ENCODE measurements around the gene SLC37A2. TPM values are rescaled to one million over a fixed set of nuclear protein-coding genes. Genes with fewer than 3 reads are reported as not detected.
"Not testable (repeated sequence)": the region's sequence is repeated elsewhere in the genome, so short reads cannot be mapped to it uniquely, and the experiment has no call there.

SLC37A2 gene
- total and polyA plus RNA-seq, 9 donors, result 2.4 to 8.4 (median 3.3) TPM

- no peaks in the 10 kb centered on the region for H3K9me3 ChIP-seq (replicated peaks; ENCODE audit: control insufficient read depth, low read depth, low read length)
- no peaks in the 10 kb centered on the region for H3K27me3 ChIP-seq (ENCODE audit: control insufficient read depth, insufficient read depth, low read length)
- WGBS (ENCODE audit: insufficient coverage), result 52% methylated on average over 6 of the region's 10 CpGs
- H3K36me3 ChIP-seq (ENCODE audit: control insufficient read depth, insufficient read depth, low read length), result no peaks in the 10 kb centered on the region
- H3K4me3 ChIP-seq (ENCODE audit: low read length), result no peak overlapping the region
- H3K4me1 ChIP-seq (ENCODE audit: control insufficient read depth, insufficient read depth, low read length), result no peaks in the 10 kb centered on the region
- no peak overlapping the region for H3K27ac ChIP-seq (ENCODE audit: low read length)
- no peak for DNase-seq
Observed at GRCh38 chr11:125082611-125083311, 19.7 kb downstream of the SLC37A2 start.

- Histone ChIP-seq H3K27ac (ENCODE audit: low read length) (no peak overlapping the region), H3K9me3 (replicated peaks; ENCODE audit: control insufficient read depth, low read depth, low read length) (no peaks in the 10 kb centered on the region)
Observed at GRCh38 chr11:125083312-125084056, 20.4 kb downstream of the SLC37A2 start.

GRCh38 chr11:125084057-125084416, 20.9 kb downstream of the SLC37A2 start:
- Histone ChIP-seq H3K36me3 (ENCODE audit: control insufficient read depth, insufficient read depth, low read length) (no peaks in the 10 kb centered on the region), H3K4me1 (ENCODE audit: control insufficient read depth, insufficient read depth, low read length) (no peaks in the 10 kb centered on the region), H3K27ac (ENCODE audit: low read length) (no peak overlapping the region), H3K9me3 (replicated peaks; ENCODE audit: control insufficient read depth, low read depth, low read length) (no peaks in the 10 kb centered on the region), H3K4me3 (ENCODE audit: low read length) (no peak overlapping the region), H3K27me3 (ENCODE audit: control insufficient read depth, insufficient read depth, low read length) (no peaks in the 10 kb centered on the region)
- 88% methylated on average over 11 of the region's 11 CpGs for WGBS (ENCODE audit: insufficient coverage)
- no peak for DNase-seq

More at GRCh38 chr11:125083312-125084056, 20.4 kb downstream of the SLC37A2 start:
- Histone ChIP-seq H3K27me3 (ENCODE audit: control insufficient read depth, insufficient read depth, low read length) (no peaks in the 10 kb centered on the region), H3K36me3 (ENCODE audit: control insufficient read depth, insufficient read depth, low read length) (no peaks in the 10 kb centered on the region), H3K4me3 (ENCODE audit: low read length) (no peak overlapping the region), H3K4me1 (ENCODE audit: control insufficient read depth, insufficient read depth, low read length) (no peaks in the 10 kb centered on the region)
- WGBS (ENCODE audit: insufficient coverage), result 49% methylated on average over 9 of the region's 11 CpGs
- DNase-seq, result no peak

GRCh38 chr11:125084761-125085231, 21.7 kb downstream of the SLC37A2 start:
- Histone ChIP-seq H3K9me3 (replicated peaks; ENCODE audit: control insufficient read depth, low read depth, low read length) (no peaks in the 10 kb centered on the region), H3K4me1 (ENCODE audit: control insufficient read depth, insufficient read depth, low read length) (no peaks in the 10 kb centered on the region), H3K36me3 (ENCODE audit: control insufficient read depth, insufficient read depth, low read length) (no peaks in the 10 kb centered on the region), H3K27me3 (ENCODE audit: control insufficient read depth, insufficient read depth, low read length) (no peaks in the 10 kb centered on the region), H3K4me3 (ENCODE audit: low read length) (no peak overlapping the region), H3K27ac (ENCODE audit: low read length) (no peak overlapping the region)
- no peak for DNase-seq
- 78% methylated on average over 6 of the region's 8 CpGs for WGBS (ENCODE audit: insufficient coverage)

GRCh38 chr11:125085301-125086081, 22.4 kb downstream of the SLC37A2 start:
- H3K4me3 ChIP-seq (ENCODE audit: low read length), result no peak overlapping the region
- 83% methylated on average over 20 of the region's 20 CpGs for WGBS (ENCODE audit: insufficient coverage)
- H3K36me3 ChIP-seq (ENCODE audit: control insufficient read depth, insufficient read depth, low read length), result no peaks in the 10 kb centered on the region
- DNase-seq, result no peak
- H3K4me1 ChIP-seq (ENCODE audit: control insufficient read depth, insufficient read depth, low read length), result no peaks in the 10 kb centered on the region
- H3K27ac ChIP-seq (ENCODE audit: low read length), result no peak overlapping the region
- H3K27me3 ChIP-seq (ENCODE audit: control insufficient read depth, insufficient read depth, low read length), result no peaks in the 10 kb centered on the region
- no peaks in the 10 kb centered on the region for H3K9me3 ChIP-seq (replicated peaks; ENCODE audit: control insufficient read depth, low read depth, low read length)

- Histone ChIP-seq H3K27ac (ENCODE audit: low read length) (no peak overlapping the region), H3K4me1 (ENCODE audit: control insufficient read depth, insufficient read depth, low read length) (peaks cover 4% of the 10 kb centered on the region), H3K4me3 (ENCODE audit: low read length) (no peak overlapping the region), H3K36me3 (ENCODE audit: control insufficient read depth, insufficient read depth, low read length) (peaks cover 3% of the 10 kb centered on the region), H3K9me3 (replicated peaks; ENCODE audit: control insufficient read depth, low read depth, low read length) (no peaks in the 10 kb centered on the region), H3K27me3 (ENCODE audit: control insufficient read depth, insufficient read depth, low read length) (no peaks in the 10 kb centered on the region)
- no peak for DNase-seq
- 85% methylated on average over 5 of the region's 14 CpGs for WGBS (ENCODE audit: insufficient coverage)
Observed at GRCh38 chr11:125086633-125087296, 23.7 kb downstream of the SLC37A2 start.

GRCh38 chr11:125088123-125088522, 25.0 kb downstream of the SLC37A2 start:
- H3K9me3 ChIP-seq (replicated peaks; ENCODE audit: control insufficient read depth, low read depth, low read length), result no peaks in the 10 kb centered on the region
- H3K27ac ChIP-seq (ENCODE audit: low read length), result no peak overlapping the region
- no peaks in the 10 kb centered on the region for H3K27me3 ChIP-seq (ENCODE audit: control insufficient read depth, insufficient read depth, low read length)
- DNase-seq, result no peak
- WGBS (ENCODE audit: insufficient coverage), result no CpG with 5 or more reads among the region's 2 CpGs
- H3K4me3 ChIP-seq (ENCODE audit: low read length), result no peak overlapping the region
- H3K36me3 ChIP-seq (ENCODE audit: control insufficient read depth, insufficient read depth, low read length), result peaks cover 3% of the 10 kb centered on the region
- peaks cover 4% of the 10 kb centered on the region for H3K4me1 ChIP-seq (ENCODE audit: control insufficient read depth, insufficient read depth, low read length)

GRCh38 chr11:125088576-125089455, 25.7 kb downstream of the SLC37A2 start:
- H3K4me1 ChIP-seq (ENCODE audit: control insufficient read depth, insufficient read depth, low read length), result peaks cover 4% of the 10 kb centered on the region
- no peak for DNase-seq
- H3K27ac ChIP-seq (ENCODE audit: low read length), result no peak overlapping the region
- no peak overlapping the region for H3K4me3 ChIP-seq (ENCODE audit: low read length)
- H3K9me3 ChIP-seq (replicated peaks; ENCODE audit: control insufficient read depth, low read depth, low read length), result no peaks in the 10 kb centered on the region
- H3K36me3 ChIP-seq (ENCODE audit: control insufficient read depth, insufficient read depth, low read length), result peaks cover 3% of the 10 kb centered on the region
- WGBS (ENCODE audit: insufficient coverage), result 90% methylated on average over 18 of the region's 20 CpGs
- H3K27me3 ChIP-seq (ENCODE audit: control insufficient read depth, insufficient read depth, low read length), result no peaks in the 10 kb centered on the region

- H3K27me3 ChIP-seq (ENCODE audit: control insufficient read depth, insufficient read depth, low read length); H3K4me1 ChIP-seq (ENCODE audit: control insufficient read depth, insufficient read depth, low read length); H3K9me3 ChIP-seq (replicated peaks; ENCODE audit: control insufficient read depth, low read depth, low read length); H3K27ac ChIP-seq (ENCODE audit: low read length); H3K4me3 ChIP-seq (ENCODE audit: low read length); H3K36me3 ChIP-seq (ENCODE audit: control insufficient read depth, insufficient read depth, low read length); DNase-seq: not testable (repeated sequence)
- WGBS (ENCODE audit: insufficient coverage), result 96% methylated on average over 21 of the region's 31 CpGs
Observed at GRCh38 chr11:125089481-125089880, 26.4 kb downstream of the SLC37A2 start.
